SK-N-SH (cell line): ENCODE data around the gene ALG6. TPM values are rescaled to one million over a fixed set of nuclear protein-coding genes. Genes with fewer than 3 reads are reported as not detected.

Experiments
- CTCF ChIA-PET: fragments of 300-600, 350-600 bp; formaldehyde crosslinking; extraction: SDS; loops from one replicate; lab custom pipeline; 2021; lab: Yijun Ruan, JAX
- POLR2A ChIA-PET: fragments of 350-600 bp; sonication (Branson Sonifier 250); formaldehyde crosslinking; extraction: SDS; loops from one replicate; lab custom pipeline; 2020; ENCODE audit warnings: antibody characterized with exemption, inconsistent platforms; lab: Yijun Ruan, JAX
- DNase-seq: peaks from one replicate; pipeline ENCODE4 v3.0.0; 2012
- H2AFZ ChIP-seq: fragments of 200-600 bp; sonication (generic); 2 replicates; pipeline ENCODE4 v1.8.1; 2016; ENCODE audit warnings: antibody characterized with exemption, mild to moderate bottlenecking, low read depth
- H3F3A ChIP-seq: fragments of 200-600 bp; sonication (generic); replicated peaks from 2 replicates; pipeline ENCODE3; 2016; ENCODE audit warnings: antibody characterized with exemption, mild to moderate bottlenecking; ENCODE audit not compliant: insufficient read depth
- H3K27ac ChIP-seq, 2 experiments: fragments of 200-500 bp in 1 of 2; fragments of 200-600 bp in 1 of 2; sonication (Bioruptor generic) in 1 of 2; sonication (generic), shearing (Covaris generic) in 1 of 2; 2 replicates each; pipeline versions ENCODE4 v1.5.1 to v1.6.1; 2014 to 2016; ENCODE audit warnings: low read depth in 2 of 2, inconsistent platforms in 1 of 2, low read length in 1 of 2, mild to moderate bottlenecking in 1 of 2, mixed read lengths in 1 of 2
- H3K27me3 ChIP-seq: fragments of 200-600 bp; sonication (generic), shearing (Covaris generic); 2 replicates; pipeline ENCODE4 v1.6.1; 2016; ENCODE audit warnings: mixed run types; ENCODE audit not compliant: insufficient read depth
- H3K36me3 ChIP-seq, 2 experiments: fragments of 200-500 bp in 1 of 2; fragments of 200-600 bp in 1 of 2; sonication (Bioruptor generic) in 1 of 2; sonication (generic) in 1 of 2; replicated peaks in 1 of 2; 2 replicates each; pipeline versions ENCODE3 to v1.5.1; 2014 to 2016; ENCODE audit warnings: low read length in 1 of 2, mild to moderate bottlenecking in 1 of 2; ENCODE audit not compliant: insufficient read depth in 2 of 2, control insufficient read depth in 1 of 2
- H3K4me1 ChIP-seq, 2 experiments: fragments of 200-500 bp in 1 of 2; fragments of 200-600 bp in 1 of 2; sonication (Bioruptor generic) in 1 of 2; sonication (generic), shearing (Covaris generic) in 1 of 2; 2 replicates each; pipeline versions ENCODE4 v1.5.1 to v1.6.1; 2014 to 2016; ENCODE audit warnings: low read depth in 1 of 2, low read length in 1 of 2, mixed run types in 1 of 2; ENCODE audit not compliant: insufficient read depth in 2 of 2, control insufficient read depth in 1 of 2
- H3K4me2 ChIP-seq: fragments of 200-600 bp; sonication (generic), shearing (Covaris generic); 2 replicates; pipeline ENCODE4 v1.6.1; 2017; ENCODE audit warnings: mixed run types
- H3K4me3 ChIP-seq, 2 experiments: fragments of 200-500 bp in 1 of 2; fragments of 200-600 bp in 1 of 2; sonication (Bioruptor generic) in 1 of 2; sonication (generic), shearing (Covaris generic) in 1 of 2; 2 replicates each; pipeline versions ENCODE4 v1.5.1 to v1.8.1; 2014 to 2016; ENCODE audit warnings: low read depth in 2 of 2, inconsistent platforms in 1 of 2, low read length in 1 of 2, mild to moderate bottlenecking in 1 of 2, mixed read lengths in 1 of 2, moderate library complexity in 1 of 2
- H3K79me2 ChIP-seq: fragments of 200-600 bp; sonication (generic); 2 replicates; pipeline ENCODE4 v1.8.1; 2017; ENCODE audit warnings: mild to moderate bottlenecking; ENCODE audit not compliant: insufficient read depth
- H3K9ac ChIP-seq: fragments of 200-600 bp; sonication (generic); 2 replicates; pipeline ENCODE4 v1.6.1; 2017; ENCODE audit warnings: mixed run types
- H3K9me2 ChIP-seq: fragments of 200-600 bp; sonication (generic); 2 replicates; pipeline ENCODE4 v1.6.1; 2017; ENCODE audit warnings: mixed run types
- H3K9me3 ChIP-seq: fragments of 200-600 bp; sonication (generic); 2 replicates; pipeline ENCODE4 v1.6.1; 2017; ENCODE audit warnings: mixed run types, mild to moderate bottlenecking, moderate library complexity
- H4K20me1 ChIP-seq: fragments of 200-600 bp; sonication (generic); 2 replicates; pipeline ENCODE4 v1.6.1; 2017; ENCODE audit warnings: mild to moderate bottlenecking, mixed run types; ENCODE audit not compliant: insufficient read depth
- CHD2 ChIP-seq: fragments of 150-350 bp; IDR thresholded peaks from 2 replicates; pipeline ENCODE4 v1.6.1; 2018; ENCODE audit warnings: low read length; ENCODE audit not compliant: partially characterized antibody
- EZH2phosphoT487 ChIP-seq: fragments of 200-600 bp; sonication (generic); IDR thresholded peaks from 2 replicates; pipeline ENCODE4 v1.6.1; 2017; ENCODE audit warnings: low read depth, mixed run types, mild to moderate bottlenecking, antibody characterized with exemption, moderate library complexity, borderline replicate concordance
- FOXJ3 ChIP-seq: sonication (generic); formaldehyde crosslinking; IDR thresholded peaks from 2 replicates; pipeline ENCODE4 v1.5.1; 2020; ENCODE audit warnings: mild to moderate bottlenecking, missing genetic modification reagents
- FOXM1 ChIP-seq: IDR thresholded peaks from 2 replicates; pipeline ENCODE4 v1.4.0; 2012; ENCODE audit warnings: low read depth, mild to moderate bottlenecking
- JUND ChIP-seq: IDR thresholded peaks from 2 replicates; pipeline ENCODE4 v1.4.0; 2012
- MXI1 ChIP-seq: IDR thresholded peaks from 2 replicates; pipeline ENCODE4 v1.6.1; 2012; ENCODE audit warnings: mild to moderate bottlenecking, low read depth, low read length, improper control_type of control experiment
- NFIC ChIP-seq: IDR thresholded peaks from 2 replicates; pipeline ENCODE4 v1.4.0; 2012; ENCODE audit warnings: borderline replicate concordance
- NRF1 ChIP-seq: IDR thresholded peaks from 2 replicates; pipeline ENCODE4 v1.6.1; 2012; ENCODE audit warnings: low read depth, mild to moderate bottlenecking, low read length
- POLR2AphosphoS5 ChIP-seq: IDR thresholded peaks from 2 replicates; pipeline ENCODE4 v1.6.1; 2012; ENCODE audit warnings: low read depth, low read length
- RAD21 ChIP-seq: IDR thresholded peaks from 2 replicates; pipeline ENCODE4 v1.6.1; 2012; ENCODE audit warnings: mild to moderate bottlenecking, low read length
- RCOR1 ChIP-seq: fragments of 150-350 bp; IDR thresholded peaks from 2 replicates; pipeline ENCODE4 v1.6.1; 2017; ENCODE audit warnings: antibody characterized with exemption, low read length
- RXRA ChIP-seq: IDR thresholded peaks from 2 replicates; pipeline ENCODE4 v1.4.0; 2012; ENCODE audit warnings: low read depth, mild to moderate bottlenecking, borderline replicate concordance
- SIN3A ChIP-seq: IDR thresholded peaks from 2 replicates; pipeline ENCODE4 v1.6.1; 2012; ENCODE audit warnings: low read depth, mild to moderate bottlenecking, low read length, moderate library complexity, borderline replicate concordance
- SMC3 ChIP-seq: IDR thresholded peaks from 2 replicates; pipeline ENCODE4 v1.6.1; 2012; ENCODE audit warnings: low read depth, low read length, improper control_type of control experiment
- TCF12 ChIP-seq: IDR thresholded peaks from 2 replicates; pipeline ENCODE4 v1.4.0; 2012
- TEAD4 ChIP-seq: IDR thresholded peaks from 2 replicates; pipeline ENCODE4 v1.4.0; 2012; ENCODE audit warnings: mild to moderate bottlenecking, borderline replicate concordance; ENCODE audit not compliant: insufficient read depth
- WGBS: methylation state at CpG from one replicate; pipeline ENCODE4 v1.1.6; 2017; ENCODE audit warnings: low lambda C conversion rate; 5-methylcytosine and 5-hydroxymethylcytosine counted together
- polyA plus RNA-seq, 3 experiments: library from polyadenylated mRNA; depleted of rRNA; stranded (reverse); fragments of >200 nt; gene quantifications; 2 replicates each; pipeline ENCODE4 v1.2.3, GENCODE V29; 2012
- TF ChIP-seq, protein P1 (sequence below): IDR thresholded peaks from 2 replicates; pipeline ENCODE4 v1.4.0; 2012; ENCODE audit warnings: low read depth, borderline replicate concordance
- TF ChIP-seq, protein P2 (sequence below): fragments of 150-350 bp; IDR thresholded peaks from 2 replicates; pipeline ENCODE4 v1.6.1; 2016; ENCODE audit warnings: mild to moderate bottlenecking, low read depth, low read length
- TF ChIP-seq, protein P3 (sequence below): fragments of 150-350 bp; IDR thresholded peaks from 2 replicates; pipeline ENCODE4 v1.6.1; 2017; ENCODE audit warnings: antibody characterized with exemption, low read length, low read depth, borderline replicate concordance
- TF ChIP-seq, protein P4 (sequence below): IDR thresholded peaks from 2 replicates; pipeline ENCODE4; 2012

The ALG6 gene
- polyA plus RNA-seq, 1 of the 3 experiments (the other 2 are of a cell fraction) = 3.8 TPM

DNA sequence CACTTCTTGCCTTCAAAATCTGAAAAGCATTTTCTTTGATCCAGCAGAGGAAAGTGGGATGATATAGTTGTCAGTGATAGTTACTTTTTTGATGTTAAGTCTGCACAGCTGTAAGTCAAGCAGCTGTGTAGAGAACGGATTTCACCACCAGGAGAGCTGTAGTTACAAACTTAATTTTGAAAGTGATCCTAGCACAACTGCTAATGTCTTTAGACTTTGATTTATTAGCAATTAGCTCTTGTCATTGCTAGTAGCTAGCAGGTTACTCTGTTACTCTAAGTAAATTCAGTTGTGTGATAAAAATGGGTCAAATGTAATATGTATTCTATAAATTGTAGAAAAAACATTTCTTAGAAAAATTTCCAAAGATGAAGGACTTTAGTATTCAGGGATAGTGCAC lies 46.0 kb downstream of the ALG6 start:
- Histone ChIP-seq H3K27ac (no peak overlapping the region), H3K4me2 (no peak overlapping the region), H4K20me1 (no peaks in the 10 kb centered on the region), H3K9me2 (no peaks in the 10 kb centered on the region), H3K27me3 (no peaks in the 10 kb centered on the region), H3K9ac (no peak overlapping the region), H3F3A (no peaks in the 10 kb centered on the region), H3K36me3 (peaks cover 0 to 7% of the 10 kb centered on the region in 2 experiments), H3K9me3 (no peaks in the 10 kb centered on the region), H2AFZ (no peak overlapping the region), H3K4me1 (peaks cover 0 to 2% of the 10 kb centered on the region in 2 experiments; a peak in 2 of 4 replicates), H3K79me2 (no peaks in the 10 kb centered on the region), H3K4me3 (no peak overlapping the region)
- ChIA-PET POLR2A (no interaction called here), CTCF (interaction anchor here (0.6 to 1.8 kb wide), 3 partner anchors 23 to 309 kb away, joined by 3 to 5 read pairs (median 3); no protein-coding TSS in a partner anchor)
- WGBS = 84% methylated on average over 1 of the region's 1 CpG
- no peak for DNase-seq
- TF ChIP-seq NFIC (no peak), SMC3 (no peak), RXRA (no peak), NRF1 (no peak), MXI1 (no peak), RCOR1 (no peak), FOXM1 (no peak), TCF12 (no peak), JUND (no peak), POLR2AphosphoS5 (no peak), FOXJ3 (CRISPR knock-in tag) (no peak), RAD21 (no peak), CHD2 (no peak), SIN3A (no peak), TEAD4 (no peak), EZH2phosphoT487 (no peak)
- TF ChIP-seq, protein P1, sequence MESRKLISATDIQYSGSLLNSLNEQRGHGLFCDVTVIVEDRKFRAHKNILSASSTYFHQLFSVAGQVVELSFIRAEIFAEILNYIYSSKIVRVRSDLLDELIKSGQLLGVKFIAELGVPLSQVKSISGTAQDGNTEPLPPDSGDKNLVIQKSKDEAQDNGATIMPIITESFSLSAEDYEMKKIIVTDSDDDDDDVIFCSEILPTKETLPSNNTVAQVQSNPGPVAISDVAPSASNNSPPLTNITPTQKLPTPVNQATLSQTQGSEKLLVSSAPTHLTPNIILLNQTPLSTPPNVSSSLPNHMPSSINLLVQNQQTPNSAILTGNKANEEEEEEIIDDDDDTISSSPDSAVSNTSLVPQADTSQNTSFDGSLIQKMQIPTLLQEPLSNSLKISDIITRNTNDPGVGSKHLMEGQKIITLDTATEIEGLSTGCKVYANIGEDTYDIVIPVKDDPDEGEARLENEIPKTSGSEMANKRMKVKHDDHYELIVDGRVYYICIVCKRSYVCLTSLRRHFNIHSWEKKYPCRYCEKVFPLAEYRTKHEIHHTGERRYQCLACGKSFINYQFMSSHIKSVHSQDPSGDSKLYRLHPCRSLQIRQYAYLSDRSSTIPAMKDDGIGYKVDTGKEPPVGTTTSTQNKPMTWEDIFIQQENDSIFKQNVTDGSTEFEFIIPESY = no peak
- TF ChIP-seq, protein P2, sequence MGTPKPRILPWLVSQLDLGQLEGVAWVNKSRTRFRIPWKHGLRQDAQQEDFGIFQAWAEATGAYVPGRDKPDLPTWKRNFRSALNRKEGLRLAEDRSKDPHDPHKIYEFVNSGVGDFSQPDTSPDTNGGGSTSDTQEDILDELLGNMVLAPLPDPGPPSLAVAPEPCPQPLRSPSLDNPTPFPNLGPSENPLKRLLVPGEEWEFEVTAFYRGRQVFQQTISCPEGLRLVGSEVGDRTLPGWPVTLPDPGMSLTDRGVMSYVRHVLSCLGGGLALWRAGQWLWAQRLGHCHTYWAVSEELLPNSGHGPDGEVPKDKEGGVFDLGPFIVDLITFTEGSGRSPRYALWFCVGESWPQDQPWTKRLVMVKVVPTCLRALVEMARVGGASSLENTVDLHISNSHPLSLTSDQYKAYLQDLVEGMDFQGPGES = no peak
- TF ChIP-seq, protein P3, sequence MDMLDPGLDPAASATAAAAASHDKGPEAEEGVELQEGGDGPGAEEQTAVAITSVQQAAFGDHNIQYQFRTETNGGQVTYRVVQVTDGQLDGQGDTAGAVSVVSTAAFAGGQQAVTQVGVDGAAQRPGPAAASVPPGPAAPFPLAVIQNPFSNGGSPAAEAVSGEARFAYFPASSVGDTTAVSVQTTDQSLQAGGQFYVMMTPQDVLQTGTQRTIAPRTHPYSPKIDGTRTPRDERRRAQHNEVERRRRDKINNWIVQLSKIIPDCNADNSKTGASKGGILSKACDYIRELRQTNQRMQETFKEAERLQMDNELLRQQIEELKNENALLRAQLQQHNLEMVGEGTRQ = no peak
- TF ChIP-seq, protein P4, sequence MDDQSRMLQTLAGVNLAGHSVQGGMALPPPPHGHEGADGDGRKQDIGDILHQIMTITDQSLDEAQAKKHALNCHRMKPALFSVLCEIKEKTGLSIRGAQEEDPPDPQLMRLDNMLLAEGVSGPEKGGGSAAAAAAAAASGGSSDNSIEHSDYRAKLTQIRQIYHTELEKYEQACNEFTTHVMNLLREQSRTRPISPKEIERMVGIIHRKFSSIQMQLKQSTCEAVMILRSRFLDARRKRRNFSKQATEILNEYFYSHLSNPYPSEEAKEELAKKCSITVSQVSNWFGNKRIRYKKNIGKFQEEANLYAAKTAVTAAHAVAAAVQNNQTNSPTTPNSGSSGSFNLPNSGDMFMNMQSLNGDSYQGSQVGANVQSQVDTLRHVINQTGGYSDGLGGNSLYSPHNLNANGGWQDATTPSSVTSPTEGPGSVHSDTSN = no peak
